SU-DHL-6 (cell line): ENCODE data around the gene KLHL29.
"Not testable (repeated sequence)": the region's sequence is repeated elsewhere in the genome, so short reads cannot be mapped to it uniquely, and the experiment has no call there.

Experiments used
- H2AFZ ChIP-seq: fragments of 200-600 bp; sonication (generic); 2 replicates; pipeline ENCODE4 v1.6.1; 2014; ENCODE audit warnings: low read depth, mild to moderate bottlenecking, moderate library complexity, mixed read lengths, antibody characterized with exemption, low read length; ENCODE audit not compliant: severe bottlenecking
- H3F3A ChIP-seq: fragments of 200-600 bp; shearing (Covaris generic); 2 replicates; pipeline ENCODE4 v1.6.0; 2016; ENCODE audit warnings: antibody characterized with exemption, mild to moderate bottlenecking; ENCODE audit not compliant: insufficient read depth
- H3K27ac ChIP-seq: fragments of 200-600 bp; sonication (generic); 2 replicates; pipeline ENCODE4 v1.5.1; 2016; ENCODE audit warnings: low read depth, mild to moderate bottlenecking, low read length, moderate library complexity, mixed read lengths
- H3K27me3 ChIP-seq: fragments of 200-600 bp; sonication (generic), shearing (Covaris generic); 2 replicates; pipeline ENCODE4 v1.6.0; 2014; ENCODE audit warnings: mild to moderate bottlenecking, low read length
- H3K36me3 ChIP-seq: fragments of 200-600 bp; sonication (generic); 2 replicates; pipeline ENCODE4 v1.6.1; 2014; ENCODE audit warnings: mild to moderate bottlenecking, low read length, mixed read lengths
- H3K4me2 ChIP-seq: fragments of 300-600, 200-600 bp; shearing (Covaris generic), sonication (generic); 2 replicates; pipeline ENCODE4 v1.6.0; 2014; ENCODE audit warnings: low read length, low read depth, mild to moderate bottlenecking; ENCODE audit not compliant: poor library complexity, severe bottlenecking
- H3K4me3 ChIP-seq: fragments of 200-600 bp; sonication (generic); 2 replicates; pipeline ENCODE4 v1.5.1; 2014; ENCODE audit warnings: antibody characterized with exemption, low read length, mild to moderate bottlenecking, mixed read lengths; ENCODE audit not compliant: insufficient read depth, poor library complexity, severe bottlenecking
- H3K79me2 ChIP-seq: fragments of 200-600 bp; sonication (generic); 2 replicates; pipeline ENCODE4 v1.6.1; 2014; ENCODE audit warnings: mild to moderate bottlenecking, low read length, moderate library complexity; ENCODE audit not compliant: insufficient read depth
- H3K9ac ChIP-seq: fragments of 200-600 bp; sonication (generic); 2 replicates; pipeline ENCODE4 v1.7.0; 2014; ENCODE audit warnings: mild to moderate bottlenecking, low read length
- H3K9me2 ChIP-seq: fragments of 200-600 bp; sonication (generic); replicated peaks from 2 replicates; pipeline ENCODE4 v1.6.1; 2014; ENCODE audit warnings: low read length; ENCODE audit not compliant: insufficient read depth
- H3K9me3 ChIP-seq: fragments of 200-600 bp; sonication (generic); 2 replicates; pipeline ENCODE4 v1.6.1; 2014; ENCODE audit warnings: low read length, mixed read lengths; ENCODE audit not compliant: insufficient read depth
- H4K20me1 ChIP-seq: fragments of 200-600 bp; sonication (generic); 2 replicates; pipeline ENCODE4 v1.6.1; 2014; ENCODE audit warnings: low read depth, mild to moderate bottlenecking, antibody characterized with exemption, low read length, moderate library complexity, mixed read lengths
- CTCF ChIP-seq: fragments of 200-600 bp; sonication (generic); IDR thresholded peaks from one replicate; pipeline ENCODE4 v1.5.1; 2017; ENCODE audit warnings: antibody characterized with exemption, mild to moderate bottlenecking, low read length, moderate library complexity; ENCODE audit not compliant: insufficient read depth, poor library complexity, severe bottlenecking
- EZH2phosphoT487 ChIP-seq: fragments of 200-600 bp; sonication (generic), shearing (Covaris generic); conservative IDR thresholded peaks from 2 replicates; pipeline ENCODE4 v1.6.1; 2018; ENCODE audit warnings: mild to moderate bottlenecking, antibody characterized with exemption, low read length, moderate library complexity, mixed read lengths

KLHL29 gene

DNA sequence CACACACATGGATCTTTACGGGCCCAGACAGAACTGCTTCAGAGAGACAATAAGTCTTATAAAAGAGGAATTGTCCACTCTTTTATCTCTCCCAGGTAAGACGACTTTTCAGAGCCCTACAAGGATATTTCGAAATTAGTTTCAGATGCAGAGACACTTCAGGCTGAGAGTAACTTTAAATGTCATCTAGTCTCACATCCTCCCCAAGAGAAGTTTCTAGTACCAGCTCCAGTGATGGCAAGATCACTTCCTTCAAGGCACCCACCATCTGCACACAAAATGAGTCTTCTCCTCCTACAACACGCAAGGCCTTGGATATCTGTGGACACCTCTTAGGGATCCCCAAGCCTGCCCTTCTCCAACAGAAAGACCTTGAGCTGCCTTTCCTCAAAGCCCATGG lies 39.0 kb upstream of the KLHL29 start:
- no peaks in the 10 kb centered on the region for H3K9me2 ChIP-seq
- H3F3A ChIP-seq: no peaks in the 10 kb centered on the region
- H3K4me3 ChIP-seq: no peak overlapping the region
- H4K20me1 ChIP-seq: no peaks in the 10 kb centered on the region
- no peaks in the 10 kb centered on the region for H3K9me3 ChIP-seq
- H3K36me3 ChIP-seq: no peaks in the 10 kb centered on the region
- no peak overlapping the region for H2AFZ ChIP-seq
- TF ChIP-seq EZH2phosphoT487: no peak
- TF ChIP-seq CTCF: no peak
- H3K4me2 ChIP-seq: no peak overlapping the region
- H3K9ac ChIP-seq: no peak overlapping the region
- no peaks in the 10 kb centered on the region for H3K79me2 ChIP-seq
- H3K27me3 ChIP-seq: no peaks in the 10 kb centered on the region; the same call in 1 of the 2 replicates
- H3K27ac ChIP-seq: no peak overlapping the region

- Histone ChIP-seq H3K9ac (no peak overlapping the region), H3K79me2 (no peaks in the 10 kb centered on the region), H4K20me1 (no peaks in the 10 kb centered on the region), H3K9me2 (no peaks in the 10 kb centered on the region), H3K27me3 (no peaks in the 10 kb centered on the region; the same call in 1 of the 2 replicates), H2AFZ (no peak overlapping the region), H3K4me3 (no peak overlapping the region), H3K36me3 (no peaks in the 10 kb centered on the region), H3K27ac (no peak overlapping the region), H3K9me3 (no peaks in the 10 kb centered on the region), H3F3A (no peaks in the 10 kb centered on the region), H3K4me2 (no peak overlapping the region)
- TF ChIP-seq CTCF (no peak), EZH2phosphoT487 (no peak)
Measured at GRCh38 chr2:23346781-23347180, 38.2 kb upstream of the KLHL29 start.

GRCh38 chr2:23347471-23348092 lies 37.4 kb upstream of the KLHL29 start:
- Histone ChIP-seq H3K27ac (no peak overlapping the region), H3K9ac (no peak overlapping the region), H3K79me2 (no peaks in the 10 kb centered on the region), H4K20me1 (no peaks in the 10 kb centered on the region), H3K4me2 (no peak overlapping the region), H3K4me3 (no peak overlapping the region), H3K9me2 (no peaks in the 10 kb centered on the region), H3K9me3 (no peaks in the 10 kb centered on the region), H3K27me3 (no peaks in the 10 kb centered on the region; the same call in 1 of the 2 replicates), H3F3A (no peaks in the 10 kb centered on the region), H2AFZ (no peak overlapping the region), H3K36me3 (no peaks in the 10 kb centered on the region)
- no peak for TF ChIP-seq CTCF
- no peak for TF ChIP-seq EZH2phosphoT487

GRCh38 chr2:23348093-23348481 lies 36.9 kb upstream of the KLHL29 start:
- not testable (repeated sequence) for H3K36me3 ChIP-seq, H3K79me2 ChIP-seq, H3K9me3 ChIP-seq, H3K4me3 ChIP-seq, H3K27me3 ChIP-seq, H3F3A ChIP-seq, H3K4me2 ChIP-seq, H3K9ac ChIP-seq, H3K27ac ChIP-seq, H4K20me1 ChIP-seq, H2AFZ ChIP-seq, H3K9me2 ChIP-seq
